ENCODE data around the gene FES.
"Not testable (repeated sequence)": the region's sequence is repeated elsewhere in the genome, so short reads cannot be mapped to it uniquely, and the experiment has no call there.

FES gene

DNA sequence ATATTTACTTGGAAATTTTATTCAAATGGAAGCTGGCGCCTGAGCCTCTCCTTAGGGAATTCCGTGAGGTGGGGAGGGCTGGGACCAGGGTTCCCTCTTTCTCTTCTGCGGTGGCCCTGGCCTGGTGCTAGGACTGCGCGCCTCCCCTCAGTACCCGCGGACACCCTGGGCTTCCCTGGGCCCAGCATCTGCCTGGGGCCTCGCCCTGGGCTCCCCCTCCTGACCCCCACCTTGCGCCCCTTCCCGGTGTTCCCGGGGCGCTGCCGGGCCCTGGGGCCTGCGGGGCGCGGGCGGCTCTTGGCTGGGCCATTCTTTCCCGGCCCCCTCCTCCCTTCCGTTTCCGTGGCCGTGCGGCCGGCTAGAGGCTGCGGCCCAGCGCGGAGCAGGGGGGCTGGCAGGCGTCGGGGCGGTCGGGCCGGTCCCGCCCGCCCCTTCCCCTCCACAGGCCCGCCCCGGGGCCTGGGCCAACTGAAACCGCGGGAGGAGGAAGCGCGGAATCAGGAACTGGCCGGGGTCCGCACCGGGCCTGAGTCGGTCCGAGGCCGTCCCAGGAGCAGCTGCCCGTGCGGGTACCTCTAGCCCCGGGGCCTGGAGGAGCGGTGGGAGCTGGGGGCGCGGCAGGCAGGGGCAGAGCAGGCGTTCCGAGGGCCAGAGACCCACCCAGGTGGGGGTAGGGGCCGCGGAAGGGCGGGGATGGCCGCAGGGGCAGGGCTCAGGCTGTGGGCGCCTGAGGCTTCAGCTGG is at the start of gene FES:
Gene FES (plus strand): TSS at position 529 of the 743 bp plus-strand sequence. CDS start 542 bp downstream, outside the sequence.
- DNase-seq (ENCODE audit: low read depth in 2 of 2) = no peak

GRCh38 chr15:90834626-90835025 is 49.7 kb upstream of the FES start:
- no peak for DNase-seq (ENCODE audit: low read depth in 2 of 2)

DNA sequence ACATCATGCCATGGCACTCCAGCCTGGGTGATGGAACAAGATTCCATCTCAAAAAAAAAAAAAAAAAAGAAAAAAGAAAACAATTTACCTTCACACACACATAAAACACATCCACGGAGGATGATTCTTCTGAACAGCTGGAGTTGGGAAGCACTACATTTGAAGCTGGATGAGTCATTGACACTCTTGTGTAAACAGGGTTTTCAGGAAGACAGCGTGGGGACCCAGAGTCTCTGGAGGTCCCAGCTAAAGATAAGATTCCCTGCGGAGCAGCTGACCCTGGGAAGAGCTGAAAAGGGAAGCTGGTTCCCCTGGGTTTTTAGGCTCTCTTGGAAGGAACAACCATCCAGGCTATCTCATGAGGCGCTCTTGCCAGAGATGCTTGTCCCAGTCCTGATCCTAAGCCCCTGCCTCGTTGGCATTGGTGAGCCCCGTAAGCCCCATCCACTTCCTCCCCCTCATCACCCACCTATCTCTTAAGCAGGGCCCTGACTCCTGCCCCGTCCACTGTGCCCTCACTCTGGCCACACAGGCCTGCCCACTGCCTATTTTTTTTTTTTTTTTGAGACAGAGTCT is 47.9 kb upstream of the FES start:
- no peak for DNase-seq (ENCODE audit: low read depth in 2 of 2)

DNA sequence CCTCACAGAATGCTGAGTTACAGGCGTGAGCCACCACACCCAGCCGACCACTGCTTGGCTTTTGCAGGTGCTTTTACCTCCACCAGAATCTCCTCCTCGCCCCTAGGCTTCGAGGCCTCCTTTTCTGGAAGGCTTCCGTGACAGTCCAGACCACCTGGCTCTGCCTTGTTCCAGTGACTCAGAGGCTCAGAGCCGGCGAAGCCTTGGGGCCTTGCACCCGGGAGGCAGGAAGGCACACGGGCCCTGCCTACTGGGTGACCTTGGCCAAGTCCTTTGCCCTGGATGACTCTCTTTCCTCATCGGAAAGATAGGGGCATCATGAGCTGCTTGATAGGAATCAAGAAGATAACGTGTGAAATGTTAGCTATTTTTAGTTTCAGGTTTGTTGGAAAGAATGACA is 47.2 kb upstream of the FES start:
- DNase-seq (ENCODE audit: low read depth in 2 of 2) = peak; percentile 54 to 57

DNA sequence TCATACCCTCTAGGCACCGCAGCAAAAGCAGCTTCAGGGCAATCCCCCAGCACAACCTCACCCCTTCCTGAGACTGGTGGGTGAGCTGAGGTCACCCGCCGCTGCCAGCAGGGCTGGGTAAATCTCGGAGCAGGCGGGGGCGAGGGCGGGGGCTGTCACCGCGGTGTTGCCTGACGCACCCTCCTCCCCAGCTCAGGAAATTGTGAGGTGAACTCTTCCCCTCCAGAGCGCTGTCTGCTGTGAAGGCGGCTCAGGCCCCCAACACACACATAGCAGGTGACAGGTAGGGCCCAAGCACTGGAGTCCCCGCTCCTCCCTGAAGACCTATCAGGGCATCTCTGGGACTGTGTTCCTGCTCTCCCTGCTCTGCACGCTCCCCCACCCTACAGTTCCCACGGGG is 46.2 kb upstream of the FES start:
- peak; percentile 81 to 88 for DNase-seq (ENCODE audit: low read depth in 2 of 2)

GRCh38 chr15:90838544-90838943 is 45.8 kb upstream of the FES start:
- no peak for DNase-seq (ENCODE audit: low read depth in 2 of 2)

- DNase-seq (ENCODE audit: low read depth in 2 of 2) = no peak
Measured at GRCh38 chr15:90839187-90840071, 44.9 kb upstream of the FES start.

- DNase-seq (ENCODE audit: low read depth in 2 of 2) = no peak
Measured at GRCh38 chr15:90840157-90840855, 44.0 kb upstream of the FES start.

GRCh38 chr15:90840954-90841353 is 43.4 kb upstream of the FES start:
- no peak for DNase-seq (ENCODE audit: low read depth in 2 of 2)

DNA sequence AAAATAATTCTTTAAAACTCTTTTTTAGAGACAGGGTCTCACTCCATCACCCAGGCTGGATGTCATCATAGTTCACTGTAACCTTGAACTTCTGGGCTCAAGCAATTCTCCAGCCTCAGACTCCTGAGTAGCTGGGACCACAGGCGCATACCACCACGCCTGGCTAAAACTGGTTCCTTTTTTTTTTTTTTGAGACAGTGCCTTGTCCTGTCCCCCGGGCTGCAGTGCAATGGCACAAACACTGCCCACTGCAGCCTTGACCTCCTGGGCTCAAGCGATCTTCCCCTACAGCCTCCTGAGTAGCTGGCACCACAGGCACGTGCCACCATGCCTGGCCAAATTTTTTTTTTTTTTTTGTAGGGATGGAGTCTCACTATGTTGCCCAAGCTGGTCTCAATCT is 39.6 kb upstream of the FES start:
- DNase-seq (ENCODE audit: low read depth in 2 of 2) = no peak

DNA sequence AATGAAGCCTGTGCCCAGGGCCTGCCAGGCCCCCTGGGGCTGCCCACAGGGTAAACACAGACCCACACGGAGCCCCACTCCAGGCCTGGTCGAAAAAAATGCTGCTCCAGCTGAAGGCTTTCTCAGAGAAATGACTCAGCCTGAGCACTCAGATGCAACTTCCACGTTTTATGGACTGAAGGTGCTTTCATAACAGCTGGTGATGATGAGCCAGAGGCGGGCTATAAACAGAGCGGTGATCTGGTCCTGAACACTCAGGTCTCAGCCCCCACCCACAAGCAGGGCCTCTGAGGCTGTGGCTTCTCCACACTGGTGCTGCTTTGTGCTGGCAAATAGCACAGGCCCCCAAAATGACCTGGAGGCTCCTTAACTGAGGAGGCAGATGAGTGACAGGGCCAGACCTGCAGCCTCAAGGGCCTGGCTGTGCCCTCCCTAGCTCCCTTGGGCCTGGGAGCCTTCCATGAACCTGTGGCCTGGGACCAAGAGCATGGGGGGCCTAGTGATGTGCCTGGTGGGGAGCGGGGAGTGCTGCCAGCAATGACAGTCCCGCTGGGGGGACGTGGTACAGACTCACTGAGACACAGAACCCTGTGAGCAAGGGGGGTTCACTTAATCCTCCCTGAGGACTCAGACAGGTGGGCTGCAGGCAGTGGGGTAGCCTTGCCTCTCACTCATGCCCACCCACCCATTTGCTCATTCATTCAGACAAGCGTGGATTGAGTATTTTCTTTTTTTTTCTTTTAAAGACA is 38.9 kb upstream of the FES start:
- peak in 1 of 2 donors; percentile 56 for DNase-seq (ENCODE audit: low read depth in 2 of 2)

GRCh38 chr15:90849424-90849823 is 34.9 kb upstream of the FES start:
- DNase-seq (ENCODE audit: low read depth in 2 of 2) = not testable (repeated sequence)

- no peak for DNase-seq (ENCODE audit: low read depth in 2 of 2)
Measured at GRCh38 chr15:90851114-90851513, 33.2 kb upstream of the FES start.

GRCh38 chr15:90851940-90852339 is 32.4 kb upstream of the FES start:
- no peak for DNase-seq (ENCODE audit: low read depth in 2 of 2)

GRCh38 chr15:90855139-90855538 is 29.2 kb upstream of the FES start:
- DNase-seq (ENCODE audit: low read depth in 2 of 2) = no peak

DNA sequence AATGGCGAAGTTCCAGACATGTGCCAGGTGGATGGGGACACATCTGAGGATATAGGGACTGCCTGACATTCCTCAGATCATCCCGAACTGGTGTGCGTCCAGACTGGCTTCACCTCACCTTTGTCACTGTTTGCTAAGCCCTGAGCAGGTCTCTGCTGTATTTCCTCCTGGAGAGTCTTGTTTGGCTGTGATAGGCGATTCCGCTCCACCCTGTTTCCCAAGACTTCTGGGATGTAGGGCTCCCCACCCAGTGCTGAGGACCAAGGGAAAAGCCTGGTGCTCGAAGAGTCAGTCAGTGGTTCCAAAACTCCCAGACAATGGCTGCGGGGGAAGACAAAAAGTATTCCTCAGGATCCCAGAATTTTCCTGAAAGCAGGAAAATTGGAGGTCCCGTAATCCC is 27.0 kb upstream of the FES start:
- no peak for DNase-seq (ENCODE audit: low read depth in 2 of 2)

GRCh38 chr15:90857883-90858443 is 26.3 kb upstream of the FES start:
- DNase-seq (ENCODE audit: low read depth in 2 of 2) = no peak

DNA sequence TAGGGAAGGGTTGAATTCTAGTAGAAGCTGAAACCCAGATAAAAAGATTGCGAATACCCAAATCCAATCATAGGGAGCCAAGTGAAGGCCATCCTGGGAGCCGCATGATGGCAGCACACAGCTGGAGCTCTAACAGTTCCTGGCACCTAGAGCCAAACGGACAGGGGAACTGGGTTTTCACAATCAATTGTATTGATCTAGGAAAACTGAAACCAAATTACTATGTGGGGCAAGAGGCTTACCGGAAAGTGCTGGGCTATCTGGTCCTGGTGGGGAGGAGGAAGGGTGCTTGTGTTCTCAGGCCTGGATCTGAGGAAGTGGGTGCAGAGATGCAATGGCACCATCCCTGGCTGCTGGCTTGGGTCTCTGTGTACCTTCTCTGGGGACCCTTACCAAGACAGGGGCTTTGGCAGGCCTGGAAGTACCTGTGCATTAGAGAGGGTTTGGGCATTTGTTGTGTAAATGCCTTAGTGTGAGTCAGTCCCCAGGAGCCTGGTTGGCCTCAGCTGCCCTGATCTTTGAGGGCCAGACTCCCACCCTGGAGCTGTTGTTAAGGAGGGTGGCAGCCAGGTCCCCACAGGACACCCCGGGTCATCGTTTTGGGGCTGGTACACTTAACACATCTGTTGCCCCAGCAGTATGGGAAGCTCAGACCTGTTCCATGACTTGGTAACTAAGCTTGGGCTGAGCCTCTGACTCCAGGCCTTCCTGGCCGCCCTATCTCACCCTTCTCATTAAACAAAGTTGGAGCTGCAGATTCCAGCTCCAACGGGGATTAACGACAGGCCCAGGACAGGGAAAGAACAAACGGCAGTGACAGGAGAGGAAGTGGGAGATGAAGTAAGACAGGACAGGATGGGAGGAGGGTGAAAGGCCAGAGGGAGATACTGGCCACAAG is 24.8 kb upstream of the FES start:
- DNase-seq (ENCODE audit: low read depth in 2 of 2) = no peak

GRCh38 chr15:90860450-90860849 is 23.9 kb upstream of the FES start:
- DNase-seq (ENCODE audit: low read depth in 2 of 2) = no peak
